Measurements from ENCODE around the gene ADCY3. TPM values are rescaled to one million over a fixed set of nuclear protein-coding genes. Genes with fewer than 3 reads are reported as not detected.

The ADCY3 gene
- total and polyA plus RNA-seq, 9 of the 15 experiments (the other 6 are each of a cell fraction or from before 2014, with no cell fraction given), result 1.5 to 54.8 (median 26.3) TPM

- no peak for DNase-seq (ENCODE audit: extremely low read depth in 1 of 4, low spot score in 3 of 4)
- no peaks in the 10 kb centered on the region; the same call in 1 of the 2 replicates for H4K20me1 ChIP-seq (replicated peaks; ENCODE audit: control insufficient read depth, insufficient read depth, low read length)
- H3K9me3 ChIP-seq (replicated peaks; ENCODE audit: control insufficient read depth, insufficient read depth, low read depth, low read length), result no peaks in the 10 kb centered on the region
- no peak for FAIRE-seq
- BruUV-seq (replicated peaks), result no TSS peak
- H3K79me2 ChIP-seq (ENCODE audit: control insufficient read depth, insufficient read depth, low read length), result no peaks in the 10 kb centered on the region
- H3K4me3 ChIP-seq, result no peak overlapping the region
- peaks cover 0 to 7% of the 10 kb centered on the region in 2 experiments; a peak in 2 of 5 replicates for H3K4me1 ChIP-seq (replicated peaks in 1 of 2; ENCODE audit: control insufficient read depth in 2 of 2, insufficient read depth in 2 of 2, low read length in 2 of 2)
- no peak overlapping the region for H3K4me2 ChIP-seq (ENCODE audit: insufficient read depth, low read length)
- intact Hi-C loops (cut with micrococcal nuclease) (loop anchor here (10.0 kb wide), 1 partner anchor 116 kb away; the partner anchor contains the start of gene DNAJC27), in situ Hi-C loops (cut with MboI) (no loop called here)
- H2AFZ ChIP-seq (ENCODE audit: low read depth, low read length), result no peak overlapping the region
- H3K9ac ChIP-seq (ENCODE audit: insufficient read depth in 1 of 2, low read depth in 2 of 2, low read length in 2 of 2), result no peak overlapping the region
- no peak overlapping the region for H3K27ac ChIP-seq (ENCODE audit: extremely low read depth, low read depth, low read length)
- ATAC-seq, result no peak
- WGBS (ENCODE audit: insufficient coverage, low coverage, missing lambda C conversion rate), result 86% methylated on average over 13 of the region's 13 CpGs
- H3K9me1 ChIP-seq (ENCODE audit: control insufficient read depth, insufficient read depth, low read length), result no peaks in the 10 kb centered on the region
- TF ChIP-seq POLR2B (IDR thresholded peaks at IDR 0.05; ENCODE audit: low read depth, partially characterized antibody), result no peak
- TF ChIP-seq CREB1 (IDR thresholded peaks at IDR 0.05), result no peak
- no peak for TF ChIP-seq CREB1 (CRISPR knock-in tag; IDR thresholded peaks at IDR 0.05)
- TF ChIP-seq TCFL5 (CRISPR knock-in tag; conservative IDR thresholded peaks at IDR 0.05), result no peak
- no peak for TF ChIP-seq PHF8 (IDR thresholded peaks at IDR 0.05; ENCODE audit: borderline replicate concordance, low read length)
- TF ChIP-seq SIN3A (IDR thresholded peaks at IDR 0.05; ENCODE audit: borderline replicate concordance in 2 of 2, control insufficient read depth in 1 of 2, low read depth in 2 of 2, low read length in 2 of 2), result no peak
- no peak for TF ChIP-seq SAFB (IDR thresholded peaks at IDR 0.05; ENCODE audit: borderline replicate concordance, low read depth, low read length)
- no peak for TF ChIP-seq NBN (IDR thresholded peaks at IDR 0.05; ENCODE audit: low read depth)
- no peak for TF ChIP-seq ZNF263 (CRISPR knock-in tag; IDR thresholded peaks at IDR 0.05; ENCODE audit: borderline replicate concordance)
- TF ChIP-seq NR1H2 (CRISPR knock-in tag; IDR thresholded peaks at IDR 0.05), result no peak
- TF ChIP-seq SMAD1 (IDR thresholded peaks at IDR 0.05; ENCODE audit: low read depth, low read length, partially characterized antibody), result no peak
- TF ChIP-seq ZNF282 (CRISPR knock-in tag; IDR thresholded peaks at IDR 0.05), result no peak
- TF ChIP-seq OTX1 (CRISPR knock-in tag; IDR thresholded peaks at IDR 0.05), result no peak
- no peak for TF ChIP-seq TGIF2 (CRISPR knock-in tag; IDR thresholded peaks at IDR 0.05)
- TF ChIP-seq HOXB6 (CRISPR knock-in tag; IDR thresholded peaks at IDR 0.05; ENCODE audit: borderline replicate concordance), result no peak
- no peak for TF ChIP-seq CEBPG (CRISPR knock-in tag; IDR thresholded peaks at IDR 0.05)
- TF ChIP-seq CEBPG (tag; conservative IDR thresholded peaks at IDR 0.05 in 1 of 2, IDR thresholded peaks at IDR 0.05 in 1 of 2), result no peak
- no peak for TF ChIP-seq ZNF232 (CRISPR knock-in tag; IDR thresholded peaks at IDR 0.05)
- no peak for TF ChIP-seq HNRNPUL1 (IDR thresholded peaks at IDR 0.05; ENCODE audit: low read length)
- no peak for TF ChIP-seq RBM17 (IDR thresholded peaks at IDR 0.05; ENCODE audit: borderline replicate concordance, low read depth, low read length)
- no peak for TF ChIP-seq ZNF79 (CRISPR knock-in tag; IDR thresholded peaks at IDR 0.05; ENCODE audit: low read depth)
- no peak for TF ChIP-seq ZNF24 (IDR thresholded peaks at IDR 0.05)
- no peaks in the 10 kb centered on the region for H3K27me3 ChIP-seq (ENCODE audit: control insufficient read depth in 2 of 2, insufficient read depth in 2 of 2, low read length in 2 of 2)
- ChIA-PET POLR2A (interaction anchor here (0.8 kb wide), 1 partner anchor 822 kb away, joined by 3 read pairs; no protein-coding TSS in a partner anchor), CTCF (ENCODE audit: low intra/inter-chr PET ratio) (no interaction called here)
- peaks cover 4% of the 10 kb centered on the region; the same call in 2 of the 3 replicates for H3K36me3 ChIP-seq (ENCODE audit: control insufficient read depth, insufficient read depth, low read length)
Measured at GRCh38 chr2:24858996-24859395, 61.0 kb downstream of the ADCY3 start.
